Cerebellar cortex (tissue), 1 donor: Measurements from ENCODE around the gene DPH7.
"Not testable (repeated sequence)": the region's sequence is repeated elsewhere in the genome, so short reads cannot be mapped to it uniquely, and the experiment has no call there.

Source experiments
- DNase-seq: peaks from one replicate; pipeline ENCODE4 v3.0.0-alpha.2; 2015; ENCODE audit warnings: low spot score

DPH7 gene

GRCh38 chr9:137518661-137519459 lies 59.9 kb downstream of the DPH7 start:
- not testable (repeated sequence) for DNase-seq

DNA sequence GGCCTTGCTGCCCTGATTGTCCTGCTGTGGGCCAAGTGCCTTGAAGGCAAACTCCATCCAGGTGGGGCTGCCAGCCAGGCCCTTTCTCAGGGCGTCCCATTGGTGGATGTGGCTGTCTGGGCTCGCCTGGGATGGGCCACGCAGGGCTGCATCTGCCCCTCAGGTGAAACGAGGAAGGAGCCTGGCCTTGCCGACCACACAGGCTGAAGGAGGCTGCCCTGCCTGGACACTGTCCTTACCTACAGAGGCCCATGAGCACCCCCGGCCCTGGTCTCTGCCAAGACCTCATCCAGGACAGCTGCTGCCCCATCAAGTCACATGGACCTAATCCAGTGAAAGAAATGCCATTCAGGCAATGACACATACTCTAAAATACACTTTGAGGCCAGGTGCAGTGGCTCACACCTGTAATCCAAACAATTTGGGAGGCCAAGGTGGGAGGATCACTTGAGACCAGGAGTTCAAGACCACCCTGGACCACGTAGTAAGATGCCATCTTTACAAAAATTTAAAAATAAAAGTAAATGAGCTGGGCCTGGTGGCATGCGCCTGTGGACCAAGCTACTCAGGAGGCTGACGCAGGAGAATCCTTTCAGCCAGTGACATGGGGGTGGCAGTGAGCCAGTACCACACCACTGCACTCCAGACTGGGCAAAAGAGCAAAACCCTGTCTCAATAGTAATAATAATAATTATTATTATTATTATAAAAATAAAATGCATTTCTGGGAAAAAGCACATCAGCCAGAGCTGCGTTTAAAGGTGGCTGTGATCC lies 62.4 kb downstream of the DPH7 start:
- no peak for DNase-seq

GRCh38 chr9:137515338-137515724 lies 63.4 kb downstream of the DPH7 start:
- no peak for DNase-seq

- DNase-seq, result no peak
These were observed 63.9 kb downstream of the DPH7 start for GRCh38 chr9:137514691-137515337.

DNA sequence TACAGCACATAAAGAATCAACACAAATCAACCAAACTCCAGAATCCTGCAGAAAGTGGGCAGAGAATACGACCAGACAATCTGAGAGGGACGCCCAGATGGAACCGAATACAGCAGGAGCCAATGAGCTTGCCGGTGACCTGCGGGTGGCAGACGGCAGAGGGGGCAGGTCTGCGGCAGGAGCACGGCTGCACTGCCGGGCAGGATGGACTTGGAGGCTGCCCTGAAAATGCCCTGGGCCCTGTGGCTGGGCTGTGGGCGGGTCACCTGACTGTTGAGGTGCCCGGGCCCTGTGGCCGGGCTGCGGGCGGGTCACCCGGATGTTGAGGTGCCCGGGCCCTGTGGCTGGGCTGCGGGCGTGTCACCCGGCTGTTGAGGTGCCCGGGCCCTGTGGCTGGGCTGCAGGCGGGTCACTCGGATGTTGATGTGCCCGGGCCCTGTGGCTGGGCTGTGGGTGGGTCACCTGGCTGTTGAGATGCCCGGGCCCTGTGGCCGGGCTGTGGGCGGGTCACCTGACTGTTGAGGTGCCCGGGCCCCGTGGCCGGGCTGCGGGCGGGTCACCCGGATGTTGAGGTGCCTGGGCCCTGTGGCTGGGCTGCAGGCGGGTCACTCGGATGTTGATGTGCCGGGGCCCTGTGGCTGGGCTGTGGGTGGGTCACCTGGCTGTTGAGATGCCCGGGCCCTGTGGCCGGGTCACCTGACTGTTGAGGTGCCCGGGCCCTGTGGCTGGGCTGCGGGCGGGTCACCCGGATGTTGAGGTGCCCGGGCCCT lies 64.7 kb downstream of the DPH7 start:
- not testable (repeated sequence) for DNase-seq

- DNase-seq, result not testable (repeated sequence)
These were observed 65.6 kb downstream of the DPH7 start for GRCh38 chr9:137513136-137513535.

GRCh38 chr9:137511758-137512463 lies 66.8 kb downstream of the DPH7 start:
- DNase-seq, result no peak

DNA sequence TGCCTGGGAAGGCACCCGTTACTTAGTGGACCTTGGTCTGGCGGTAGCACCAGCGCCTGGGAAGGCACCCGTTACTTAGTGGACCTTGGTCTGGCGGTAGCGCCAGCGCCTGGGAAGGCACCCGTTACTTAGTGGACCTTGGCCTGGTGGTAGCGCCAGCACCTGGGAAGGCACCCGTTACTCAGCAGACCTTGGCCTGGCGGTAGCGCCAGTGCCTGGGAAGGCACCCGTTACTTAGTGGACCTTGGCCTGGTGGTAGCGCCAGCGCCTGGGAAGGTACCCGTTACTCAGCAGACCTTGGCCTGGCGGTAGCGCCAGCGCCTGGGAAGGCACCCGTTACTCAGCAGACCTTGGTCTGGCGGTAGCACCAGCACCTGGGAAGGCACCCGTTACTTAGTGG lies 67.6 kb downstream of the DPH7 start:
- DNase-seq, result not testable (repeated sequence)

DNA sequence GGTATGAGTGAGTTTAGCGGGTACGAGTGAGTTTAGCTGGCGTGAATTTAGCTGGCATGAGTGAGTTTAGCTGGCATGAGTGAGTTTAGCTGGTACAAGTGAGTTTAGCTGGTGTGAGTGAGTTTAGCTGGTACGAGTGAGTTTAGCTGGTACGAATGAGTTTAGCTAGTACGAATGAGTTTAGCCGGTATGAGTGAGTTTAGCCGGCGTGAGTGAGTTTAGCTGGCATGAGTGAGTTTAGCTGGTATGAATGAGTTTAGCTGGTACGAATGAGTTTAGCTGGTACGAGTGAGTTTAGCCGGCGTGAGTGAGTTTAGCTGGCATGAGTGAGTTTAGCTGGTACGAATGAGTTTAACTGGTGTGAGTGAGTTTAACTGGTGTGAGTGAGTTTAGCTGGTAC lies 69.5 kb downstream of the DPH7 start:
- no peak for DNase-seq

GRCh38 chr9:137506702-137507171 lies 72.0 kb downstream of the DPH7 start:
- no peak for DNase-seq

DNA sequence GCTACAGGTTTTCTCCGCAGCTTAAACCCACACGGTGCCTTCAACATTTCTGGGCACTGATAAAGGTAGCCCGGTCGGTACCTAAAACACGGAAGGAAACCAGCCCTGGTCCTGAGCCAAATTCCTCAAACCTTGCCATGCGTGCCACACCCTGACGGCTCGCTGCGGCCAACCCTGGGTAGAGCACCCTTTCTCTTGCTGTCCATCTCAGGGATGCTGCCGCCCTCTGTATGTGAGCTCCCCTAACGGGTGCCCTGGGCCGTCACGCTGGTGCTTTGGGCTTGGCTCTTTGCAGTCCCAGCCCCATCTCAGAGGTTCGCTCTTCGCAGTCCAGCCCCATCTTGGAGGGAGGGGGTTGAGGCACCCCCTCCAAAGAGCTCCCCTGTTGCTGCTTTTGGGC lies 72.5 kb downstream of the DPH7 start:
- DNase-seq, result no peak

DNA sequence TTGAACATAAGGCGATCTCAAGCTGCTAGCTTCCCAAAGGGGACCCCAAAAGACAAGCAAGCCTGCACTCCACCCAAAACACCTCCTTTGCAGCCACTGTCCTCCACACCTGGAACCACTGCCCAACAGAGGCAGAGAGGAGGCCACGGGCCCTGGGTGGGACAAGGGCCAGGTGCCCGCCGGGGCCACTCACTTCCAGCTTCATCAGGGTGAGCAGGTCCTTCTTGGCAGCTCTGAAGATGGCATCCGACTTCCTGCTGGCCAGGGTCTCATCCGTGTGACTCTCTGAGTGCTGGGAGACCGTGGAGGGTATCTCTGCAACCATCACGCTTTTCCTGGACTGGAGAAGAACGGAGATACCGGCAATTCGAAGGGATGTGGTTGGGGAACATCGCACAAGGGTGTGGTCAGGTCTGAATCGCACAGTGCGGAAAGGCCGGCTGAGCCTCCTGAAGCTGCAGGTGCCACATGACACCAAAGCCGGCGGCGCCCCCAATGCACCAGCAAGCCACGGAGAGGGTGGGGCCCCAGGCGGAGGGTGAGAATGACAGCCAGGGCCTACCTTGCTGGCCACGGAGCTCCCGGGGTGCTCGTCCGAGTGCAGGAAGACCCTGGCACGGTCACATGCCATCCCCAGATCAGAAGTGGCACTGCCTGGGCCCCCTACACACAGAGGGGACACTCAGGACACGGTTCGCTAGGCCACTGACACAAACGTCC lies 73.1 kb downstream of the DPH7 start:
- DNase-seq, result no peak
